GM19328 (cell line): Measurements from ENCODE around the gene NRP2.

ENCODE experiments used
- ATAC-seq: cut with Tn5 transposase; IDR thresholded peaks from one replicate; pipeline ENCODE4 v1.9.1; 2021; ENCODE audit warnings: mild to moderate bottlenecking, moderate library complexity; ENCODE audit not compliant: unreplicated experiment

Gene NRP2

GRCh38 chr2:205769879-205770278 is 87.6 kb downstream of the NRP2 start:
- no peak for ATAC-seq

GRCh38 chr2:205770577-205770976 is 88.3 kb downstream of the NRP2 start:
- ATAC-seq, result no peak

GRCh38 chr2:205771031-205771430 is 88.7 kb downstream of the NRP2 start:
- no peak for ATAC-seq

- no peak for ATAC-seq
Measured at GRCh38 chr2:205771666-205772065, 89.4 kb downstream of the NRP2 start.

- no peak for ATAC-seq
Measured at GRCh38 chr2:205772983-205773382, 90.7 kb downstream of the NRP2 start.

- no peak for ATAC-seq
Measured at GRCh38 chr2:205773989-205774388, 91.7 kb downstream of the NRP2 start.

- ATAC-seq, result peak; percentile 18
Measured at GRCh38 chr2:205775097-205775877, 93.0 kb downstream of the NRP2 start.

- ATAC-seq, result peak; percentile 64
Measured at GRCh38 chr2:205776139-205776538, 93.8 kb downstream of the NRP2 start.

GRCh38 chr2:205776720-205777119 is 94.4 kb downstream of the NRP2 start:
- no peak for ATAC-seq

- ATAC-seq, result no peak
Measured at GRCh38 chr2:205778356-205778755, 96.1 kb downstream of the NRP2 start.

- no peak for ATAC-seq
Measured at GRCh38 chr2:205780645-205781044, 98.3 kb downstream of the NRP2 start.

- no peak for ATAC-seq
Measured at GRCh38 chr2:205781244-205781931, 99.1 kb downstream of the NRP2 start.

- ATAC-seq, result no peak
Measured at GRCh38 chr2:205782941-205783340, 100.6 kb downstream of the NRP2 start.

GRCh38 chr2:205783872-205784499 is 101.7 kb downstream of the NRP2 start:
- ATAC-seq, result no peak

GRCh38 chr2:205785507-205786260 is 103.4 kb downstream of the NRP2 start:
- ATAC-seq, result no peak

- no peak for ATAC-seq
Measured at GRCh38 chr2:205786976-205787375, 104.7 kb downstream of the NRP2 start.

GRCh38 chr2:205787761-205788160 is 105.5 kb downstream of the NRP2 start:
- no peak for ATAC-seq

- no peak for ATAC-seq
Measured at GRCh38 chr2:205789906-205790305, 107.6 kb downstream of the NRP2 start.

GRCh38 chr2:205792908-205793307 is 110.6 kb downstream of the NRP2 start:
- no peak for ATAC-seq

- ATAC-seq, result no peak
Measured at GRCh38 chr2:205796805-205797313, 114.6 kb downstream of the NRP2 start.

GRCh38 chr2:205797866-205798265 is 115.6 kb downstream of the NRP2 start:
- no peak for ATAC-seq
